Astrocyte (in vitro differentiated cells and primary cell): ENCODE data around the gene RPS21.

Experiments used
- CTCF ChIP-seq: IDR thresholded peaks from 2 replicates; pipeline ENCODE4 v1.5.1; 2011; ENCODE audit warnings: low read depth, mild to moderate bottlenecking, inconsistent platforms, low read length, moderate library complexity; ENCODE audit not compliant: insufficient read depth
- EZH2 ChIP-seq: IDR thresholded peaks from 2 replicates; pipeline ENCODE4 v1.6.1; 2012; ENCODE audit warnings: mild to moderate bottlenecking, low read length, inconsistent platforms; ENCODE audit not compliant: insufficient read depth

DNA sequence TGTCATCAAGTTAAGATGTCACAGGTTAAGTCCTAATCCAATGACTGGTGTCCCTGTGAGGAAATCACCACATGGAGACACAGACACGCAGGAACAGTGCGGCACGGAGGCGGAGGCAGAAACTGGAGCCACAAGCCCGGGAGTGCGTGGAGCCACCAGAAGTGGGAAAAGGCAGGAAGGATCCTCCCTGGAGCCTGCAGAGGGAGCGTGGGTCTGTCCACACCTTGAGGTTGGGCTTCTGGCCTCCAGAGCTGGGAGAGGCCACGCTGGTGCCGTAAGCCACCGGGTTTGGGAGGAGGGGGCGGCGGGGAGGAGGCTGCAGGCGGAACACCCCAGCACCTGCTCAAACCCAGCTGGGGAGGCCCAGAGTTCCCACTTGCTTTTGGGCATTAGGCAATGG, 16.4 kb downstream of the RPS21 start:
- TF ChIP-seq CTCF = no peak
- no peak for TF ChIP-seq EZH2
